HEK293T (cell line): ENCODE measurements around the gene MYOD1.

Experiments
- CTCF ChIA-PET: fragments of 350-600 bp; formaldehyde crosslinking; extraction: SDS; loops from one replicate; lab custom pipeline; 2021; ENCODE audit warnings: antibody characterized with exemption, inconsistent platforms; lab: Yijun Ruan, JAX
- POLR2A ChIA-PET: fragments of 350-600 bp; formaldehyde crosslinking; extraction: SDS; loops from one replicate; lab custom pipeline; 2020; ENCODE audit warnings: antibody characterized with exemption, inconsistent platforms; lab: Yijun Ruan, JAX
- DNase-seq: peaks from one replicate; pipeline ENCODE4 v3.0.0; 2012; ENCODE audit warnings: mixed read lengths; ENCODE audit errors: extremely low spot score
- ARNT ChIP-seq: fragments of 450-650 bp; IDR thresholded peaks from 2 replicates; pipeline ENCODE4 v1.6.1; 2017; ENCODE audit warnings: mild to moderate bottlenecking
- FOXA1 ChIP-seq: fragments of 450-650 bp; IDR thresholded peaks from 2 replicates; pipeline ENCODE4 v1.6.1; 2016; ENCODE audit warnings: mild to moderate bottlenecking
- FOXK2 ChIP-seq: fragments of 450-650 bp; IDR thresholded peaks from 2 replicates; pipeline ENCODE4 v1.6.1; 2016; ENCODE audit warnings: mild to moderate bottlenecking
- FOXM1 ChIP-seq: fragments of 450-650 bp; IDR thresholded peaks from 2 replicates; pipeline ENCODE4 v1.6.1; 2017; ENCODE audit warnings: mild to moderate bottlenecking, borderline replicate concordance
- LEF1 ChIP-seq: fragments of 450-650 bp; IDR thresholded peaks from 2 replicates; pipeline ENCODE4 v1.6.1; 2017; ENCODE audit warnings: mild to moderate bottlenecking, borderline replicate concordance
- TARDBP ChIP-seq: fragments of 450-650 bp; IDR thresholded peaks from 2 replicates; pipeline ENCODE4 v1.6.1; 2016
- TF ChIP-seq, protein P1 (sequence below): fragments of 450-650 bp; IDR thresholded peaks from 2 replicates; pipeline ENCODE4 v1.6.1; 2016

The MYOD1 gene

GRCh38 chr11:17771415-17771814 lies 52.0 kb downstream of the MYOD1 start:
- TF ChIP-seq TARDBP (no peak), LEF1 (no peak), ARNT (no peak), FOXK2 (no peak), FOXA1 (no peak), FOXM1 (no peak)
- TF ChIP-seq, protein P1, sequence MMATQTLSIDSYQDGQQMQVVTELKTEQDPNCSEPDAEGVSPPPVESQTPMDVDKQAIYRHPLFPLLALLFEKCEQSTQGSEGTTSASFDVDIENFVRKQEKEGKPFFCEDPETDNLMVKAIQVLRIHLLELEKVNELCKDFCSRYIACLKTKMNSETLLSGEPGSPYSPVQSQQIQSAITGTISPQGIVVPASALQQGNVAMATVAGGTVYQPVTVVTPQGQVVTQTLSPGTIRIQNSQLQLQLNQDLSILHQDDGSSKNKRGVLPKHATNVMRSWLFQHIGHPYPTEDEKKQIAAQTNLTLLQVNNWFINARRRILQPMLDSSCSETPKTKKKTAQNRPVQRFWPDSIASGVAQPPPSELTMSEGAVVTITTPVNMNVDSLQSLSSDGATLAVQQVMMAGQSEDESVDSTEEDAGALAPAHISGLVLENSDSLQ: no peak
- CTCF ChIA-PET: no interaction called here

More at GRCh38 chr11:17771415-17771814, 52.0 kb downstream of the MYOD1 start:
- DNase-seq: no peak
- POLR2A ChIA-PET: no interaction called here
